ENCODE measurements around the gene ARSB. TPM values are rescaled to one million over a fixed set of nuclear protein-coding genes. Genes with fewer than 3 reads are reported as not detected.

The ARSB gene
- polyA plus RNA-seq, 1 of the 3 experiments (the other 2 are of a cell fraction): 12.5 TPM

- no peaks in the 10 kb centered on the region; a peak in 1 of 4 replicates for H3K4me1 ChIP-seq (ENCODE audit: control insufficient read depth in 1 of 2, insufficient read depth in 2 of 2, low read depth in 1 of 2, low read length in 1 of 2)
- H3K27ac ChIP-seq (ENCODE audit: low read depth in 2 of 2, low read length in 1 of 2): no peak overlapping the region
- peaks cover 6% of the 10 kb centered on the region for H3F3A ChIP-seq (replicated peaks; ENCODE audit: insufficient read depth)
- H3K9me3 ChIP-seq: no peaks in the 10 kb centered on the region
- TF ChIP-seq CTCF (IDR thresholded peaks at IDR 0.05) (peak; percentile 37; the same call in 1 of the 2 replicates), MAX (IDR thresholded peaks at IDR 0.05; ENCODE audit: low read depth) (no peak)
- H3K4me2 ChIP-seq: no peak overlapping the region
- no peak overlapping the region for H3K4me3 ChIP-seq (ENCODE audit: low read depth in 2 of 2, low read length in 1 of 2)
- no peaks in the 10 kb centered on the region for H3K27me3 ChIP-seq (ENCODE audit: insufficient read depth)
- H3K9me2 ChIP-seq: no peaks in the 10 kb centered on the region
- CTCF ChIA-PET: interaction anchor here (0.9 to 1.0 kb wide), 2 partner anchors 29 to 169 kb away, joined by 3 read pairs; no protein-coding TSS in a partner anchor
- POLR2A ChIA-PET: interaction anchor here (0.6 kb wide), 1 partner anchor 1318 kb away, joined by 3 read pairs; no protein-coding TSS in a partner anchor
- no peak overlapping the region for H3K9ac ChIP-seq
- H4K20me1 ChIP-seq (ENCODE audit: insufficient read depth): no peaks in the 10 kb centered on the region
- no peaks in the 10 kb centered on the region for H3K79me2 ChIP-seq (ENCODE audit: insufficient read depth)
- no peaks in the 10 kb centered on the region for H3K36me3 ChIP-seq (replicated peaks in 1 of 2; ENCODE audit: control insufficient read depth in 1 of 2, insufficient read depth in 2 of 2, low read length in 1 of 2)
- H2AFZ ChIP-seq (ENCODE audit: low read depth): no peak overlapping the region
- DNase-seq: no peak
Observed at GRCh38 chr5:78760770-78761169, 224.3 kb downstream of the ARSB start.

GRCh38 chr5:78760366-78760765 is 224.7 kb downstream of the ARSB start:
- H3K9me2 ChIP-seq: no peaks in the 10 kb centered on the region
- no peaks in the 10 kb centered on the region for H4K20me1 ChIP-seq (ENCODE audit: insufficient read depth)
- H3K4me1 ChIP-seq (ENCODE audit: control insufficient read depth in 1 of 2, insufficient read depth in 2 of 2, low read depth in 1 of 2, low read length in 1 of 2): no peaks in the 10 kb centered on the region; a peak in 1 of 4 replicates
- no peak overlapping the region for H3K27ac ChIP-seq (ENCODE audit: low read depth in 2 of 2, low read length in 1 of 2)
- H3K27me3 ChIP-seq (ENCODE audit: insufficient read depth): no peaks in the 10 kb centered on the region
- TF ChIP-seq YY1 (IDR thresholded peaks at IDR 0.05; ENCODE audit: low read depth): no peak
- no peak for TF ChIP-seq NRF1 (IDR thresholded peaks at IDR 0.05; ENCODE audit: low read depth, low read length)
- TF ChIP-seq FOXM1 (IDR thresholded peaks at IDR 0.05; ENCODE audit: low read depth): no peak
- TF ChIP-seq FOSL2 (IDR thresholded peaks at IDR 0.05; ENCODE audit: borderline replicate concordance, low read depth): no peak
- no peak for TF ChIP-seq TAF1 (IDR thresholded peaks at IDR 0.05; ENCODE audit: borderline replicate concordance, low read depth, low read length)
- H3F3A ChIP-seq (replicated peaks; ENCODE audit: insufficient read depth): peaks cover 6% of the 10 kb centered on the region
- no peak overlapping the region for H3K4me3 ChIP-seq (ENCODE audit: low read depth in 2 of 2, low read length in 1 of 2)
- no peak overlapping the region for H3K9ac ChIP-seq
- H3K36me3 ChIP-seq (replicated peaks in 1 of 2; ENCODE audit: control insufficient read depth in 1 of 2, insufficient read depth in 2 of 2, low read length in 1 of 2): no peaks in the 10 kb centered on the region
- no peaks in the 10 kb centered on the region for H3K79me2 ChIP-seq (ENCODE audit: insufficient read depth)
- ChIA-PET POLR2A (no interaction called here), CTCF (interaction anchor here (0.9 to 1.0 kb wide), 2 partner anchors 29 to 169 kb away, joined by 3 read pairs; no protein-coding TSS in a partner anchor)
- H3K4me2 ChIP-seq: no peak overlapping the region
- H3K9me3 ChIP-seq: no peaks in the 10 kb centered on the region
- DNase-seq: no peak
- WGBS (ENCODE audit: low lambda C conversion rate): 96% methylated on average over 3 of the region's 3 CpGs
- no peak overlapping the region for H2AFZ ChIP-seq (ENCODE audit: low read depth)

- no peaks in the 10 kb centered on the region for H4K20me1 ChIP-seq (ENCODE audit: insufficient read depth)
- H3K9me3 ChIP-seq: no peaks in the 10 kb centered on the region
- H3K4me3 ChIP-seq (ENCODE audit: low read depth in 2 of 2, low read length in 1 of 2): no peak overlapping the region
- DNase-seq: no peak
- H3F3A ChIP-seq (replicated peaks; ENCODE audit: insufficient read depth): peaks cover 6% of the 10 kb centered on the region
- ChIA-PET CTCF (no interaction called here), POLR2A (no interaction called here)
- no peaks in the 10 kb centered on the region for H3K27me3 ChIP-seq (ENCODE audit: insufficient read depth)
- 72% methylated on average over 2 of the region's 2 CpGs for WGBS (ENCODE audit: low lambda C conversion rate)
- no peak overlapping the region for H3K4me2 ChIP-seq
- no peaks in the 10 kb centered on the region for H3K79me2 ChIP-seq (ENCODE audit: insufficient read depth)
- H3K27ac ChIP-seq (ENCODE audit: low read depth in 2 of 2, low read length in 1 of 2): no peak overlapping the region
- H3K4me1 ChIP-seq (ENCODE audit: control insufficient read depth in 1 of 2, insufficient read depth in 2 of 2, low read depth in 1 of 2, low read length in 1 of 2): no peaks in the 10 kb centered on the region; a peak in 1 of 4 replicates
- no peaks in the 10 kb centered on the region for H3K9me2 ChIP-seq
- no peak overlapping the region for H2AFZ ChIP-seq (ENCODE audit: low read depth)
- no peaks in the 10 kb centered on the region for H3K36me3 ChIP-seq (replicated peaks in 1 of 2; ENCODE audit: control insufficient read depth in 1 of 2, insufficient read depth in 2 of 2, low read length in 1 of 2)
- no peak overlapping the region for H3K9ac ChIP-seq
- TF ChIP-seq EP300 (IDR thresholded peaks at IDR 0.05; ENCODE audit: borderline replicate concordance in 1 of 2, low read depth in 1 of 2, low read length in 1 of 2) (no peak), NRF1 (IDR thresholded peaks at IDR 0.05; ENCODE audit: low read depth, low read length) (no peak), POLR2AphosphoS5 (IDR thresholded peaks at IDR 0.05; ENCODE audit: low read depth, low read length) (no peak), RXRA (IDR thresholded peaks at IDR 0.05; ENCODE audit: borderline replicate concordance, low read depth) (no peak), SIN3A (IDR thresholded peaks at IDR 0.05; ENCODE audit: borderline replicate concordance, low read depth, low read length) (no peak), ZBTB33 (IDR thresholded peaks at IDR 0.05; ENCODE audit: borderline replicate concordance, low read depth) (no peak), JUND (IDR thresholded peaks at IDR 0.05) (no peak), PBX3 (IDR thresholded peaks at IDR 0.05) (no peak), IRF3 (IDR thresholded peaks at IDR 0.05; ENCODE audit: low read depth, low read length) (no peak)
Observed at GRCh38 chr5:78758169-78758839, 226.8 kb downstream of the ARSB start.

Measured in SK-N-SH (cell line).